IMR-90 (cell line): ENCODE data around the gene CCT5.

ENCODE experiments used
- MXI1 ChIP-seq: IDR thresholded peaks from 2 replicates; pipeline ENCODE4 v1.6.1; 2012; ENCODE audit warnings: low read depth, mild to moderate bottlenecking, low read length, moderate library complexity, borderline replicate concordance
- POLR2A ChIP-seq: IDR thresholded peaks from 2 replicates; pipeline ENCODE4 v1.6.1; 2012; ENCODE audit warnings: mild to moderate bottlenecking, low read depth, low read length
- TF ChIP-seq, protein P1 (sequence below): conservative IDR thresholded peaks from 2 replicates; pipeline ENCODE4 v1.5.1; 2012; ENCODE audit warnings: mild to moderate bottlenecking, low read depth, low read length, improper control_type of control experiment

DNA sequence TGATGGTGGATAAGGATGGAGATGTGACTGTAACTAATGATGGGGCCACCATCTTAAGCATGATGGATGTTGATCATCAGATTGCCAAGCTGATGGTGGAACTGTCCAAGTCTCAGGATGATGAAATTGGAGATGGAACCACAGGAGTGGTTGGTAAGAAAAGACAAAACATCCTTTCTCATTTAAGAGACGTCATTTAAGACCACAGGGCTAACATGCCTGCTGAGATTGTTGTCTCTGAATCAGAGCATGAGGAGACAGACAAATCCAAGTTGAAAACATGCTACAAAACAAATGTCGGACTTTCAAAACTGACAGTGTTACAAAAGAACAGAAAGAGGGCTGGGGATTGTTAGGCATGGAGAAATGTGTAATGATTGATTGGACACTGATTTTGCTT is 4.6 kb downstream of the CCT5 start:
- TF ChIP-seq, protein P1, sequence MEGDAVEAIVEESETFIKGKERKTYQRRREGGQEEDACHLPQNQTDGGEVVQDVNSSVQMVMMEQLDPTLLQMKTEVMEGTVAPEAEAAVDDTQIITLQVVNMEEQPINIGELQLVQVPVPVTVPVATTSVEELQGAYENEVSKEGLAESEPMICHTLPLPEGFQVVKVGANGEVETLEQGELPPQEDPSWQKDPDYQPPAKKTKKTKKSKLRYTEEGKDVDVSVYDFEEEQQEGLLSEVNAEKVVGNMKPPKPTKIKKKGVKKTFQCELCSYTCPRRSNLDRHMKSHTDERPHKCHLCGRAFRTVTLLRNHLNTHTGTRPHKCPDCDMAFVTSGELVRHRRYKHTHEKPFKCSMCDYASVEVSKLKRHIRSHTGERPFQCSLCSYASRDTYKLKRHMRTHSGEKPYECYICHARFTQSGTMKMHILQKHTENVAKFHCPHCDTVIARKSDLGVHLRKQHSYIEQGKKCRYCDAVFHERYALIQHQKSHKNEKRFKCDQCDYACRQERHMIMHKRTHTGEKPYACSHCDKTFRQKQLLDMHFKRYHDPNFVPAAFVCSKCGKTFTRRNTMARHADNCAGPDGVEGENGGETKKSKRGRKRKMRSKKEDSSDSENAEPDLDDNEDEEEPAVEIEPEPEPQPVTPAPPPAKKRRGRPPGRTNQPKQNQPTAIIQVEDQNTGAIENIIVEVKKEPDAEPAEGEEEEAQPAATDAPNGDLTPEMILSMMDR: no peak
- no peak for TF ChIP-seq MXI1
- no peak for TF ChIP-seq POLR2A
